GM23248 (cell line): Measurements from ENCODE around the gene SPC24.

ENCODE experiments used
- EZH2 ChIP-seq: fragments of 200-600 bp; sonication (generic); IDR thresholded peaks from 2 replicates; pipeline ENCODE4 v1.6.1; 2018; ENCODE audit warnings: antibody characterized with exemption, mild to moderate bottlenecking; ENCODE audit not compliant: insufficient read depth, poor library complexity, severe bottlenecking
- EZH2phosphoT487 ChIP-seq: fragments of 200-600 bp; sonication (generic); IDR thresholded peaks from 2 replicates; pipeline ENCODE4 v1.6.1; 2018; ENCODE audit warnings: antibody characterized with exemption, moderate library complexity, mild to moderate bottlenecking, low read depth; ENCODE audit not compliant: insufficient read depth

DNA sequence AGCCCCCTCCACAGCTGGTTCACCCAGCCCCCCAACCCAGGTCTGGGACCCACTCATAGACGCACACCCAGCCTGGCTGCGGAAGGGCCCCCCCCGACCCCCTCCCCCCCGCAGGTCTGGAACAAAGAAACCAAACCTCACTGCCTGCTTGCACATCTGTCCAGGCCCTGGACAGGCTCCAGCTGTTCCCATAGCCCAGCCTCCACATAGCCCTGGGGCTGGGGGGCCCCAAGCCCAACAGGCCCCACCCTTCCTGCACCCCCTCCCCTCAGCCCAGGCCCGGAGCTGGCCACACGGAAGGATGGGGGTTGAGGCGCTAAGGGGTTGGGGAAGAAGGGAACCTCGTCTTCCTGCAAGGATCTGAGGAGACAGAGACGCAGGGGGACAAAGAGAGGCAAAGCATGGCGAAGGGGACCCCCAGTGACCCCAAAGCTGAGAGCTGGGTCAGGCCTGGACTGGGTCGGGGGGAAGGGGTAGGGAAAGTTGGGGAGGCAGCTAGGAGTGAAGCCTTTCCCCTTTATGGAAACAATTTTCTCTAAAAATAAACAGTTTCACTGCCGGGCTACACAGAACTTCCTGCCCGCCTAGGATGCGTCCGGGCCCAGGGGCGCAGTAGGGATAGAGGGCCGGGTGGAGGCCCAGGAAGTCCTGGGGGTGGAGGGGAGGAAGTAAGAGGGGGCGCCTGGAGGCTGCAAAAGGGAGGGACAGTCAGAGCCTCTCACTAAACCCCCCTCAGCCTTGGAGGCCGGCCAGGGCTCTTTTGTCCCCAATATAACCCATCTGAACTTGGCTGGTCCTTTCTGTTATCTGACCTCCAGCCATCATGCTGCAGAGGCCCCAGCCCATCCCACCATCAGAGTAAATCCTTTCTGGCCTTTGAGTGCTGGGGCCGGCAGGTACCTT is 39.3 kb upstream of the SPC24 start:
- no peak for TF ChIP-seq EZH2
- TF ChIP-seq EZH2phosphoT487: no peak
